Gastrocnemius medialis (tissue), 4 donors: ENCODE results near the gene USP9Y. TPM values are rescaled to one million over a fixed set of nuclear protein-coding genes. Genes with fewer than 3 reads are reported as not detected.

ENCODE experiments used
- ATAC-seq, 2 donors: fragments of 150-250 bp; one replicate each; pipeline ENCODE4 v1.9.1; 2016
- DNase-seq, 2 donors: peaks; one replicate each; pipeline ENCODE4 v3.0.0-alpha.2; 2019
- H3K27ac ChIP-seq, 4 donors: fragments of 200-600 bp; sonication (generic); 1 replicate in 1 of 4; 2 replicates in 3 of 4; pipeline ENCODE4 v1.5.1; 2016 to 2018; ENCODE audit warnings: mild to moderate bottlenecking in 2 of 4, moderate library complexity in 1 of 4
- H3K27me3 ChIP-seq, 3 donors: fragments of 200-600 bp; sonication (generic) in 2 of 3; 1 replicate in 1 of 3; 2 replicates in 2 of 3; pipeline versions ENCODE4 v1.5.1 to v1.6.0; 2016 to 2019; ENCODE audit warnings: mild to moderate bottlenecking in 1 of 3, moderate library complexity in 1 of 3
- H3K36me3 ChIP-seq, 2 donors: fragments of 200-600 bp; sonication (generic) in 1 of 2; one replicate each; pipeline ENCODE4 v1.5.1; 2017 to 2018
- H3K4me1 ChIP-seq, 2 donors: fragments of 200-600 bp; sonication (generic) in 1 of 2; one replicate each; pipeline ENCODE4 v1.5.1; 2016 to 2017; ENCODE audit warnings: mild to moderate bottlenecking in 2 of 2
- H3K4me3 ChIP-seq, 4 donors: fragments of 200-600 bp; sonication (generic) in 3 of 4; 1 replicate in 1 of 4; 2 replicates in 3 of 4; pipeline ENCODE4 v1.5.1; 2016 to 2019; ENCODE audit warnings: mild to moderate bottlenecking in 2 of 4
- H3K9me3 ChIP-seq, 3 donors: fragments of 200-600 bp; sonication (generic) in 2 of 3; 1 replicate in 1 of 3; 2 replicates in 2 of 3; pipeline ENCODE4 v1.5.1; 2016 to 2019
- POLR2A ChIP-seq, 2 donors: fragments of 450-650 bp; IDR thresholded peaks; one replicate each; pipeline ENCODE4 v1.6.1; 2017; ENCODE audit warnings: antibody characterized with exemption in 2 of 2, mild to moderate bottlenecking in 2 of 2, moderate library complexity in 2 of 2
- in situ Hi-C, 4 donors: fragments of 200-750 bp; cut with MboI; loops; one replicate each; pipeline versions ENCODE4 v1.15.0 to v1.8.0; 2017; ENCODE audit warnings: low sequenced_read_pairs in 4 of 4
- intact Hi-C: fragments of 100-400 bp; cut with DNase I; formaldehyde crosslinking; loops from one replicate; pipeline ENCODE4 v1.15.1; 2023; ENCODE audit warnings: low total_unique reads
- total RNA-seq, 4 donors: library from RNA; depleted of rRNA; stranded (reverse); fragments of >200 nt; gene quantifications; one replicate each; pipeline versions ENCODE4 v1.1.0 to v1.2.3, GENCODE V29; 2016
- TF ChIP-seq, protein P1 (sequence below), 5 experiments: fragments of 450-650 bp in 3 of 5; fragments of 200-600 bp in 2 of 5; sonication (generic) in 2 of 5; IDR thresholded peaks in 4 of 5; conservative IDR thresholded peaks in 1 of 5; 1 replicate in 4 of 5; 2 replicates in 1 of 5; pipeline ENCODE4 v1.5.1; 2016 to 2019; ENCODE audit warnings: antibody characterized with exemption in 5 of 5, mild to moderate bottlenecking in 3 of 5, moderate library complexity in 3 of 5

USP9Y gene
- total RNA-seq, 4 donors from 2014 or later: 6.7 to 14.3 TPM; not detected in 2

DNA sequence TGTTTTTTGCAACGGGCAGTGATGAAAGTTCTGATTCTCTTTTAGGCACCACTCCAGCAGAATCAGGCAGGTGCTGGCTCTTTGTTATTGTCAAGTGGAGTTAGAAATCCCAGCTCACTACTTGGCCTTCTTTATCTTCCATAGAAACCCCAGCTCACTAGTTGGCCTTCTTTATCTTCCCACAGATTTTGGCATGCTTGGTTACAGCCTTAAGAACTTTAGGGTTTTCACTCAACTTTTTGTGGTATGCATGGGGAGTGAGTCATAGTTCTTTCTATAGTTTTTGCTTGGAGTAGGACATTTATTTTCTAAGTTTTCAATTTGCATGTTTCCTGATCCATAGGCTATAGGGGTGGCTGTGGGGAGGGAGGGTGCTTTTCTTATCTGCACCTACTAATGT lies 55.0 kb downstream of the USP9Y start:
- Histone ChIP-seq H3K4me3 (no peak overlapping the region), H3K27ac (no peak overlapping the region), H3K4me1 (no peaks in the 10 kb centered on the region), H3K27me3 (no peaks in the 10 kb centered on the region), H3K36me3 (no peaks in the 10 kb centered on the region), H3K9me3 (no peaks in the 10 kb centered on the region)
- TF ChIP-seq, protein P1, sequence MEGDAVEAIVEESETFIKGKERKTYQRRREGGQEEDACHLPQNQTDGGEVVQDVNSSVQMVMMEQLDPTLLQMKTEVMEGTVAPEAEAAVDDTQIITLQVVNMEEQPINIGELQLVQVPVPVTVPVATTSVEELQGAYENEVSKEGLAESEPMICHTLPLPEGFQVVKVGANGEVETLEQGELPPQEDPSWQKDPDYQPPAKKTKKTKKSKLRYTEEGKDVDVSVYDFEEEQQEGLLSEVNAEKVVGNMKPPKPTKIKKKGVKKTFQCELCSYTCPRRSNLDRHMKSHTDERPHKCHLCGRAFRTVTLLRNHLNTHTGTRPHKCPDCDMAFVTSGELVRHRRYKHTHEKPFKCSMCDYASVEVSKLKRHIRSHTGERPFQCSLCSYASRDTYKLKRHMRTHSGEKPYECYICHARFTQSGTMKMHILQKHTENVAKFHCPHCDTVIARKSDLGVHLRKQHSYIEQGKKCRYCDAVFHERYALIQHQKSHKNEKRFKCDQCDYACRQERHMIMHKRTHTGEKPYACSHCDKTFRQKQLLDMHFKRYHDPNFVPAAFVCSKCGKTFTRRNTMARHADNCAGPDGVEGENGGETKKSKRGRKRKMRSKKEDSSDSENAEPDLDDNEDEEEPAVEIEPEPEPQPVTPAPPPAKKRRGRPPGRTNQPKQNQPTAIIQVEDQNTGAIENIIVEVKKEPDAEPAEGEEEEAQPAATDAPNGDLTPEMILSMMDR (IDR thresholded peaks at IDR 0.05 in 4 of 5, conservative IDR thresholded peaks at IDR 0.05 in 1 of 5): no peak
- no peak for TF ChIP-seq POLR2A (IDR thresholded peaks at IDR 0.05)
- no peak for ATAC-seq
- intact Hi-C loops: no loop called here
- DNase-seq: no peak
- in situ Hi-C loops: no loop called here

DNA sequence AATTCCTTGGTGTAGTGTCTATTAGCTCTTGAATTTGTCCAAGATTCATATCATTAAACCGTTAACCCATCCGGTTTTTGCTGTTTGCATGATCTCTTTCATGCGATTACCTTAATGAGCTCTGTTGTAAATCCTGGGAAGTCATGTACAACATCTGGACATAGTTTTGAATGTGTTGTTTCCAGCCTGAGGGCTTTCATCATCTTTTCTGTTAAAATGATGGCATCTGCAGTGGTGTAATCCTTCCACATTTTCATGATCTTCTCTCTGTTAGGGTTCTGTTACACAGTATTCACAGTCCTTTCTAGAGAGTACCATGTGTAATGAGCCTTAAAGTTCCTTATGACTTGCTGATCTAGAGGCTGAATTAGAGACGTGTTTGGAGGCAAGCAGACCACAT lies 64.9 kb downstream of the USP9Y start:
- no peaks in the 10 kb centered on the region for H3K27me3 ChIP-seq
- TF ChIP-seq, protein P1 (IDR thresholded peaks at IDR 0.05 in 4 of 5, conservative IDR thresholded peaks at IDR 0.05 in 1 of 5): no peak
- no peak for TF ChIP-seq POLR2A (IDR thresholded peaks at IDR 0.05)
- no peaks in the 10 kb centered on the region for H3K4me1 ChIP-seq
- no peak overlapping the region for H3K4me3 ChIP-seq
- DNase-seq: no peak
- no peaks in the 10 kb centered on the region for H3K36me3 ChIP-seq
- in situ Hi-C loops (no loop called here), intact Hi-C loops (no loop called here)
- no peaks in the 10 kb centered on the region for H3K9me3 ChIP-seq
- no peak overlapping the region for H3K27ac ChIP-seq
- no peak for ATAC-seq

DNA sequence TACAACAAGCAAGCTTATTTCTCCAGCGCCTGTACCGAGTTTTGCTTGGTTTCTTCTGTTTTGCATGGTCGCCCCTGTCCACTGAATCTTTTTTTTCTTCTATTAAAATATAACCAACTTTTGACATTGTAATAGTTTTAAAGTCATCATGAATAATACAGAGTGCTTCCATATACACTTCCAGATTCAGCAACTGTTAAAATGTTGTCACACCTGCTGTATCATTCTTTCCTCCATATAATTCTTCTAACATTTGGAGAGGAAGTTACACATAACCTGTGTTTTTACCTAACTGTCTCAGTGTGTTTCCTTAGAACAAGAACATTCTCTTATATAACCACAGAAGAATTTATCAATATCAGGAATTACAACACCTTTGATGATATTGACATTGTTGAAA lies 83.5 kb downstream of the USP9Y start:
- Histone ChIP-seq H3K4me3 (no peak overlapping the region), H3K9me3 (no peaks in the 10 kb centered on the region), H3K4me1 (no peaks in the 10 kb centered on the region), H3K27me3 (no peaks in the 10 kb centered on the region), H3K27ac (no peak overlapping the region), H3K36me3 (no peaks in the 10 kb centered on the region)
- TF ChIP-seq POLR2A (IDR thresholded peaks at IDR 0.05): no peak
- TF ChIP-seq, protein P1 (IDR thresholded peaks at IDR 0.05 in 4 of 5, conservative IDR thresholded peaks at IDR 0.05 in 1 of 5): no peak
- no peak for DNase-seq
- intact Hi-C loops: no loop called here
- in situ Hi-C loops: loop anchor here in 1 of 4 donors (25.0 kb wide), 1 partner anchor 103 kb away; no protein-coding TSS in a partner anchor
- ATAC-seq: no peak

DNA sequence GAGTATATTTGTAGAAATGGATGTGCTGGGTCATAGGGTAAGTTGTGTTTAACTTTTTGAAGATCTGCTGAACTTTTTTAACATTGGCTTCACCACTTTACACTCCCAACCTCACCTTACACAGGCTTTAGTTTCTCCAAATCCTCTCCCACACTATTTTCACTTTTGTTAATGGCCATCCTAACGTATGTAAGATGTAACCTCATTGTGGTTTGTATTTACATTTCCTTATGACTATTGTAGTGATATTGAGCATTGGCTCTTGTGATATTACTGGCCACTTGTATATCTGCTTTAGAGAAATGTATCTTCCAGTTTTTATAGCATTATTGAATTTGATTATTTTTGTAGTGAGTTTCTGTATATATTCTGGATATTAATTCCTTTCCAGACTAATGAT lies 93.0 kb downstream of the USP9Y start:
- intact Hi-C loops: no loop called here
- no peaks in the 10 kb centered on the region for H3K9me3 ChIP-seq
- ATAC-seq: no peak
- no peaks in the 10 kb centered on the region for H3K36me3 ChIP-seq
- H3K4me3 ChIP-seq: no peak overlapping the region
- no peaks in the 10 kb centered on the region for H3K4me1 ChIP-seq
- no peak for TF ChIP-seq POLR2A (IDR thresholded peaks at IDR 0.05)
- TF ChIP-seq, protein P1 (IDR thresholded peaks at IDR 0.05 in 4 of 5, conservative IDR thresholded peaks at IDR 0.05 in 1 of 5): no peak
- DNase-seq: no peak
- H3K27ac ChIP-seq: no peak overlapping the region
- H3K27me3 ChIP-seq: no peaks in the 10 kb centered on the region
- in situ Hi-C loops: loop anchor here in 1 of 4 donors (25.0 kb wide), 1 partner anchor 93 kb away; no protein-coding TSS in a partner anchor

DNA sequence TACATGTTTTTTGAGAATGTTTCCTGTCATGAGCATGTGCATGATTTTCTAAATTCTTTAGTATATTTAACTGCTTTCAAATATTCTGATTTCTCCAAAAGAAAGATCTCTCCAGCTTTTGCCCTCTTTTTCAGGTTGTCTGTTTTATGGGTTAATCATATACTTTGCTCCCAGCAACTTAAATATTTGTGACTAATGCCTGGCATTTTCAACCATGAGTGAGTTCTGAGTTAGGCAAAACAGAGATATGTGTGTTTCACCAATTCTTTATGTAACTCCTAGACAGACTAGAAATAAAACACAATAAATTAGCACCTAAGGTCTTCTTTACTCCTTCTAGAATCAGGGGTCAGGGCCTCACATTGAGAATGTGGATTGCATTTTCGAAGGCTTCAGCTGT lies 107.0 kb downstream of the USP9Y start:
- no peaks in the 10 kb centered on the region for H3K36me3 ChIP-seq
- ATAC-seq (no peak), DNase-seq (no peak)
- TF ChIP-seq POLR2A (IDR thresholded peaks at IDR 0.05): no peak
- no peak overlapping the region for H3K4me3 ChIP-seq
- intact Hi-C loops: no loop called here
- in situ Hi-C loops: no loop called here
- H3K27me3 ChIP-seq: no peaks in the 10 kb centered on the region
- H3K4me1 ChIP-seq: no peaks in the 10 kb centered on the region
- no peak overlapping the region for H3K27ac ChIP-seq
- H3K9me3 ChIP-seq: no peaks in the 10 kb centered on the region
